Ammon's horn (tissue), 1 donor: ENCODE measurements around the gene EFNA2.
A peak's percentile ranks its signal among the peaks of the same experiment; 100 is the strongest.

Source experiments
- DNase-seq: peaks from one replicate; pipeline ENCODE4 v3.0.0-alpha.2; 2016; ENCODE audit warnings: low spot score

Gene EFNA2

DNA sequence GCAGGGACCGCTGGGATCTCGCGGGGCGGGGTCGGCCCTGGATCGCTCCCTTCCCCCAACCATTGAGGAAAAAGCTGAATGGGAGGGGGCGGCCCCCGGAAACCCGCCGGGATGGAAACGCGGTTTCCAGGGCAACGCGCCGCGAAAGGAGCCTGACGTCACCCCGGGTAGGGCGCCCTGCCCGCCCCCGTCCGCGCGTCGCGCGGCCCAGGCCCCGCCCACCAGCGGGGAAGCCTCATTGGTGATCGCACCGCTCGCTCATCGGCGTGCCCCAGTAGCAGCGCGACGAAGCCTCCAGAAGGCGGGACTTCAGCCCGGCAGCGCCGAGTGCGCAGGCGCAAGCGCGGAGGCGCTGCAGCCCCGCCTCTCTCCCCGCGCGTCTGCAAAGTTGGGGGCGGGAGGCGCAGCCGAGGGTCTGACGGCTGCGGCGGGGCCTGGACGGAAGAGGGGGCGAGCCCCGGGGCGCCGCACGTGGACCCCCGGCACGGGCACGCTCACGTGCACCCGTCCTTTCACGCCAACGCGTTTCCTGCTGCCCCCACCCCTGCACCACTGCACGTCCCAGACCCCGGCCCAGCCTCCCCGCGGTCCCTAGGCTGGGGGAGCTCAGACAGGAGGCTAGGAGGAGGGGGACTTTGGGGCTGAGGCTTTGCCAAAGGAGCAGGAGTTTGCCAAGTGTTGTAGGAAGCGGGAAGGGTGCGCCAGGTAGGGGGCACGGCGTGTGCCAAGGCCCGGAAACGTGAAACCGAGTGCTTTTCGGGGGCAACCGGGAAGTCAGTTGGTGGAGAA is 24.7 kb upstream of the EFNA2 start:
- peak; percentile 97 for DNase-seq

DNA sequence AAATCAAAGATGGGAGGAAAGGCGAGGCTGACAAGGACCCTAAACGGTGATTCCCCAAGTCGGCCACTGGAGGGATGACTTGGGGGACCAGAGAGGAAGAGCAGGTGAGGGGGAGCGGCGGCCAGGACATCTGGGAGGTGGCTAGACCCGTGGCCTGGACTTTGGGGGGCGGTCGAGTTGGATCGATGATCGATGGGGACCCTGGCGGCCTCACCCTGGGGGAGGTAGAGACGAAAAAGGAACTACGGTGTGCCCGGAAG is 24.2 kb upstream of the EFNA2 start:
- no peak for DNase-seq

DNA sequence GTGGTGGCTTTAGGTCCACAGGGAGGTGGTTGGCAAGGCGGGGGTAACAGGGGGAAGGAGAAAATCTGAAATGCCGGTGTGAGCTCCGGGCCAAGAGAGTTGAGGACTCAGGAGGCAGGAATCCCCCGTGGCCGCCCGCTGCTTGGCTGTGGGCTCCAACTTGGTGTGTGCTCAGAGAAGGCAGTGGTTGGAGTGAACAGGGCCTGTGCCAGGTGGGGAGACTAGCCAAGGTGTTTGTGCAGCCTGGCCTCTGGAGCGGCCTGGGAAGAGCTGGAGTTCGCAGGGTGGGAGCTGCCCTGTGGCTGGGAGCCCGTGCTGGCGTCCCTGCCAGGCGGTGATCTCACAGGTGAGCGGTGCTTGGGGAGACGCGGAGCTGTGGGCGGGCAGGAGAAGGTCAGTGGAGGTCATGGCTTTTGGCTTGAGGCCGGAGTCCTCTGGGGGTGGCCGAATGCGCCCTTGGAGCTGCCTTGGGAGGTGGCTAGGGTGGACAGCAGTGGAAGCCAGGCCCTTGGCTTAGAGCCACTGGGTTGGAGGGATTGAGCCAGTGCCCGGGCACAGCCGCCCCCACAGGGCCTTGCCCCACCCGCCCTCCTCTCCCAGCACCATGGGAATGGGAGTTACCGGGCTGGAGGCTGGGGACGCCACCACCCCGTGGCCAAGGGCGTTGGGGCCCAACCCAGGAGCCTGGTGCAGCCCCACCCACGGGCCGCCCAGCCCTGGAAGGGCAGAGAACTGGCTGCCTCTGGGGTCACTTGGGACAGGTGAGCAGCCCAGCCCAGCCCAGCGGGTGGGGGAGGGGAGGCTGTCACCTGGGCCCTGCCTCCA is 23.7 kb upstream of the EFNA2 start:
- peak; percentile 53 for DNase-seq

DNA sequence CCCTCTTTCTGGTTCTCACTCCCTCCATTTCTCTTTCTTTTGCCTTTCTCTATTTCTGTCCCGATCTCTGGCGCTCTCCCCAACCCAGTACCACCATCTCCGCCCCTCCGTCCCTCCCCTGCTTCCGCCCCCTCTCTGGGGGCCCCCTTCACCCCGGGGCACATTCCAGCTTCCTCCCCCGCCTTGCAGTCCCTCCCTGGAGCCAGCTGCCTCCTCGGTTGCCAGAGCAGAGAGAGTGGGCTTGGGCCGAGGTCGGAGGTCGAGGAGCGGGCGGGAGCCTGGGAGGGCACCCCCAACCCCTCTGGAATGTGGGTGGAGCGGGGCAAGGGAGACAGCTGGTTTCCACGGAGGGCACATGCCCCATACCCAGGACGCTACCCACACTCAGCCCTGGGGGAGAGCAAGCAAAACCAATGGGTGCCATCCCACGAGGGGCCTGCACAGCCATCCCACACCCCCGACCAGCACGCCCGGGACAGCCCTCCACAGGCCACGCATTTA is 23.0 kb upstream of the EFNA2 start:
- DNase-seq: no peak

- DNase-seq: no peak
Measured at GRCh38 chr19:1263188-1263587, 22.5 kb upstream of the EFNA2 start.

DNA sequence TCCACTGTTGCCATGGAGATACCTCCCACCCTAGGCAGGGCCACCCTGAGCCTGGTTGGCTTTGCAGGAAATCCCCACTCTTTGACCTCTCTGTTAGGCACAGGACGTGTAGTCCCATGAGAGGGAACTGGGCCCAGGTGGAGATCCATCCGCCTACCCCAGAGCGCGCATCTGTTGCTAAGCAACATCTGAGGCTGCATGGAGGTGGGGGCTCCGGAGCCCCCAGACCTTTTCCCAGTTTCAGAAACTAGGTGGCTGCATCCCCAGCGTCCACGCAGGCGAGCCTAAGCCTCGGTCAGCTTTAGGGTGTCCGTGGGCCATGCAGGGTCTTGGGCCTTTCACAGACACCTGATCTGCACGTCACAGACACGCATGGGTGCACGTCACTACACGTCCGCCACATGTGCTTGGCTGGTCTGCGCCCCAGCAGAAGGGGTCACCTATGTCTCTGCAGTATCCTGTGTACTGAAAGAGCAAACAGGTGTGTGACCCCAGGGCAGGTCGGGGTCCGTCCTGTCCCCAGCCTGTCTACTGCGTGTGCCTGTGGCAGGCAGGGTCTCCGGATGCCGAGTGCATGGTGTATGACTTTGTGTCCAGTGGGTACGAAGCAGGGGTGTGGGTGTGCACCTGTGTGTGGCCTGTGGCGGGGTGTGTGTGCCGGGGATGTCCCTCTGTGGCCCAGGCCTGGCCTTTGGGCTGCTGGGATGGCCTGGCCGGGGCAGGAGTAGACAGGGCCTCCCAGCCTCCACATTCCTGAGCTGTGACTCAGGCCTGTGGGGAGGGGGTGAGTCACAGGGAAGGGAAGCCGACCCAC is 20.7 kb upstream of the EFNA2 start:
- DNase-seq: no peak

DNA sequence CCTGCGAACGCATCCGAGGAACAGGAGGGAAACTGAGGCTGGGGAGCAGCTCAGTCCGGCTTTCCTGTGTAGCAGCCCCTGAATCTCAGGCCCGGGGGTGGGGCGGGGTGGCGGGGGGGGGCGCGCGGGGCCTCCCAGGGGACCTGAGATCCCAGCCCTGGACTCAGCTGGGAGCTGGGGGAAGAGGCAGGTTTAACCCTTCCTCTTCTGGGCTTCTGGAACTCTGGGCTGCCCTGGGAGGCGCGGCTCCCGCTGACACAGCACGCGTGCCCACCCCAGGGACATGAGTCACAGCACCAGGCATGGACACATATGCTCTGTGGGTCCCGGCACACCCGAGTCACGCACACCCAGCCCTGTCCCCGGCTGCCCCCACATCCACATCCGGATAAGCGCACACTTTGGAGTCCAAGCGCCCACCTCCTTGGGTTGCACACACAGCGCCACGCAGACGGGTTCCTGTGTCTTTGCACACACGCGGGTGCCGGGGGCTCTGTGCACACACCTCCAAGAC is 20.0 kb upstream of the EFNA2 start:
- no peak for DNase-seq

DNA sequence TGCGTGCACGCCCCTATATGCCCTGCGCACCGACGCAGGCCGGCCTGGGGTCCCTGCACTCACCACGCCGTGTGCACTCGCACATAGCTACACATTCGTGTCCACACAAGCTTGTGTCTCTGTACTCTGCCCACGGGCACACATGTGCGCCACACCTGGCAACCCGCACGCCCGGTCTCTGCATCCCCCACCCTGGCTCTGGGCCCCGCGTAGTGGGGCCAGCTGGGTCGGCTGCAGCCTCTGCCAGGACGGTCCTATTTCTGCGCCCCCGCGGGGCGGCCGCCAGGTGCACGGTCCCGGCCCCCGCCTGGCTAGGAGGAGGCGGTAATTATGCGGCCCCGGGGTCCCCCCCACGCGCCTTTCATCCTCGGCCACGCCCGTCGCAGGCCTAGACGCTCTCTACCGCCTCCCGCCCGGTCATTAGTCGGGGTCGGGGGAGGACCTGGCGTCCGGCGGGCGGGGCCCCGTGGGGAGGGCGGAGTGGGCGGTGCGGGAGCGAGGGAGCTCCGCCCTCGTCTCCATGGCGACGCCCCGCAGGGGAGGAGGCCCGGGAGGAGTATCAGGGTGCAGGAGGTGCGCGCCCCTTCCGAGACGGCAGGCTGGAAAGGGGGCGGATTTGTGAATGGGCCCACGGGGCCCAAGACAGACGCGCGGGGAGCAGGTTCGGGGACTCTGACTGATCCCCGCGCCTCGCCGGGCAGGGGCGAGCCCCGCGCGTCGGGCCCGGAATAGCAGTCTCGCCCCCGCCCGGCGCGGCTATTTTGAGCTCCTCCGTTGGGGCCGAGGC is 19.4 kb upstream of the EFNA2 start:
- peak; percentile 82 for DNase-seq

- no peak for DNase-seq
Measured at GRCh38 chr19:1266916-1267476, 18.7 kb upstream of the EFNA2 start.

DNA sequence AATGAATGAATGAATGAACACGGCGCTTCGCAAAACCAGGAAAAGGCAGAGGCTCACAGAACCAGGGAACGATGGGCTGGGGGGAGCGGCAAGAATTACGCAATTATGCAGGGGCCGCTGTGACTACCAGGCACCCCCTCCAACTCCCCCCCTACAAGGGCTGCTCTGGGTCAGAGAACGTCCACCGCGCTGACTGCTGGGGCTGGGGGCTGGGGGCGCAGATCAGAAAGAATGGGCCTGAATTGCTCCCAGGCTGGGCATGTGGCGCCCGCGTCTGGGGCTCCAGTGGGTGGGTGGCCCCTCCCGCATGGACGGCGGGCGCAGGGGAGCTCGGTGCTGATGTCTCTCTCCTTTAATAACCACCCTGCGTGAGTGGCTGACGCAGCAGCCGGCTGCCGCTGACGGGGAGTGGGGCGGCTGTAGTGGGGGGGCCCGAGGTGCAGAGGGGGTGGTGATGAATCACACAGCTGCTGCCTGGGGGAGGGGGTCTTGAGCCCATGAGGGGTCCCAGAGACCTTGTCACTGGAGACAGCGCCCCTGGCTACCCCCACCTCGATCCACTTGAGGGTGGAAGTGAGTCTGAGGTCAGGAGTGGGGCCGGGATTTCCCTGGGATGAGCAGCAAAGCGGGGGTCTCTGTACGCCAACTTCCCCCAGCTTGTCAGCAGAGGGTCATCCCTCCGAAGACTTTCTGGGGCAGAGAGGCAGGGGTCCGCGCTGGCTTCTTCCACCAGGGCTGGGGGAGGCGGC is 18.0 kb upstream of the EFNA2 start:
- DNase-seq: no peak

GRCh38 chr19:1268226-1269064 is 17.2 kb upstream of the EFNA2 start:
- no peak for DNase-seq

DNA sequence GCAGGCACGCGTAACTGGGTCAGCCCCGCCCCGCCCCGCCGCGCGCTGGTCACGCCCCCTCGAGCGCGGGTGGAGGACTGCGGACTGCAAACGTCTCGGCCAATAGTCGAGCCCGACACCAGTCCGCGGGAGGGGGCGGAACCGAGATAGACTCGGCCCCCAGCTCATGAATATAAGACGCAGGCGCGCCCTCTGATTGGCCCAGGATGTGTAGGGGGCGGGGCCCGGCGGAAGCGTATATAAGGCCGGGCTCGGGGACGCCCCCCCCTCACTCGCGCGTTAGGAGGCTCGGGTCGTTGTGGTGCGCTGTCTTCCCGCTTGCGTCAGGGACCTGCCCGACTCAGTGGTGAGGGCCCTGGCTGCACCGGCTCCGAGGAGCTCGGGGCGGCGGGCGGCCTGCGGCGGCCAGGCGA is 16.6 kb upstream of the EFNA2 start, which contains the start of gene CIRBP:
Gene CIRBP (plus strand): TSS at position 268 of the 413 bp plus-strand sequence. CDS start 1,602 bp downstream, outside the sequence.
- peak; percentile 100 for DNase-seq

DNA sequence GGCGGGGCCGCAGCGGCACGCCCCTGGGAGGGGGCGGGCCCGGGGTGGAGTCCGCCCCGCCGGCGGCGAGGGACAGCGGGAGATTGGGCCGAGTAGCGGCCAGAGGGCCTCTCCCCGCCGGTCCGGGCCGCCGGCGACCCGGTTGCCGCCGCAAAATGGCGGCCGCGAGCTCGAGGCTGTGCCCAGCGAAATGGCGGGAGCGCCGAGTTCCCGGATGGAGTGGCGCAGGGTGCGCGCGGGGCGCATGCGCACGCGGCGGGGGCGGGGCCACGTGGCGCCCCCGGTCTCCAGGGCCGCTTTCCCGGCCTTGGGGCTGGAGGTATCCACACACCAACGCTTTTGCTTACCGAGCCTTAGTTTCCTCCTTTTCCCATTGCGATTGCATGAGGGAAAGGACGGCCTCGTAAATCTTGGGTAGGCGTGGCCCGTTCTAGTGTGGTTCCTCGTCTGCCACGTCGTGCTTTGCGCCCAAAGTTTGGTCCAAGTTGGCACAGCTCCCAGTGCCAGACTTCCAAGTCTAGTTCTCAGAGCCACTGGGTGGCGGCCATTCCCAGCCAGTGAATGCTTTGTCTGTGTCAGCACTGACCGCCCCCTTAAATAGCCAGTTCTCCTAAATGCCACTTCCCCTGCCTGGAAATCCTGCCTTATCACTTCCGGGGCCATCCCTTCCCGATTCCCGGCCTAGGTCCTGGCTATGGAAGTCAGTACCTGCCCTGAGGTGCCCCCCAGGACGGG is 16.0 kb upstream of the EFNA2 start:
- DNase-seq: peak; percentile 86

DNA sequence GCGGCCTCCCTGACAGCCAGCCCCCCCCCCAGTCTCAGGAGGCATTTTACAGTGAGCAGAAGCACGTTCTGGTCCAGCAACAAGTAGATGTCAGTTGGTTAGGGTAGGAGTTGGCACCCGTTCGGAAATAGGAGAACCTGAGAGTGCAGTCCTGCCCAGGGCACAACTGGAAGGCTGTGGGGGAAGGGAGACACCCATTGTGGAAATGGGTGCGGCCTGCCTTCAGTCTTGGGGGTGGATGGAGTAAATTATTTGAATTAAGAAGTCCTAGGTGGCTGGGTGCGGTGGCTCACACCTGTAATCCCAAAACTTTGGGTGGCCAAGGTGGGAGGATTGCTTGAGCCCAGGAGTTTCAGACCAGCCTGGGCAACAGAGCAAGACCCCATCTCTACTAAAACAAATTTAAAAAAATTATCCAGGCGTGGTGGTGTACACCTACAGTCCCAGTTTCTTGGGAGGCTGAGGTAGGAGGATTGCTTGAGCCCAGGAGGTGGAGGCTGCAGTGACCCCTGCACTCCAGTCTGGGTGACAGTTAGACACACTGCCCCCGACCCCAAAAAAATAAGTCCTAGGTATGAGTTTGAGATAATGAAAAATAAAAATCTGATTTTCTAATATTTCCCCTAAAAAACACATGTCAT is 15.3 kb upstream of the EFNA2 start:
- DNase-seq: no peak

- DNase-seq: no peak
Measured at GRCh38 chr19:1270854-1271527, 14.7 kb upstream of the EFNA2 start.

DNA sequence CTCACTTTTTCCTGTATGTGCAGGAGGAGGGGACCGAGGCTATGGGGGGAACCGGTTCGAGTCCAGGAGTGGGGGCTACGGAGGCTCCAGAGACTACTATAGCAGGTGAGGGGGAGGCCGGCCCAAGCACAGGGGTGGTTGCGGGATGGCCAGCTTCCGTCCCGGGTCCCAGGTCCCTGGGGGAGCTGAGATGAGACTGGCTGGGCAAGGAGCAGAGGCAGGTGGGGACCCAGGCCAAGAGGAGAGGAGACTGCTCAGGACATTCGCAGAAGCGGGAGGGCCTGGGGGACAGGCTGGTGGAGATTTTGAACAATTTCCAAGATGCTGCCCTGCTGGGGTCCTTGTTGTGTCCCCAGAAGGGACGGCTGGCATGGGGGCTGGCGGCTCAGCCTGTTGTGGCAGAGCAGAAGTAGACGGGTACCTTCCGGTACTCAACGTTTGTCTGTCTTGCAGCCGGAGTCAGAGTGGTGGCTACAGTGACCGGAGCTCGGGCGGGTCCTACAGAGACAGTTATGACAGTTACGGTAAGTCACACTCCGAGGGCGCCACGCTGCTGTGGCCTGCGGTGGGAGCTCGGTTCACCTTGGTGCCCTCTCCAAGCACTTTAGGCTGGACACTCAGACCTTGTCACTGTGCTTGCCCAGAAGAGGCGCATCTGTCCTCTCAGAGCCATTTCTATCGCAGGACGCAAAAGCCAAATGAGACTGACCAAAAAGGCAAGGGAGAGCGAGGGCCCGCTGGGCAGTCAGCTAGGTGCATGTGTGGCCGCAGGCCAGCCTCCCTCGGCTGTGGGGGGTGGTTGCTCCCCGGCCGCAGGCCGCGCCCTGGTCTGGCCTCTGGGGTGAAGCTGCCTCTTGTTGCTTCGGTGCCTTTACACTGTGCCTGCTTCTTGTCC is 13.9 kb upstream of the EFNA2 start:
- DNase-seq: no peak
